Heart left ventricle (tissue), 13 donors: Measurements from ENCODE around the gene ELFN2.

Experiments
- POLR2A ChIP-seq, 2 donors: fragments of 450-650 bp; IDR thresholded peaks; one replicate each; pipeline ENCODE4 v1.6.1; 2017; ENCODE audit warnings: antibody characterized with exemption in 2 of 2, mild to moderate bottlenecking in 2 of 2, moderate library complexity in 2 of 2
- TF ChIP-seq, protein P1 (sequence below), 12 donors: fragments of 200-600 bp; sonication (generic) in 4 of 12; IDR thresholded peaks; one replicate each; pipeline versions ENCODE4 v1.5.0 to v1.8.0; 2018 to 2022; ENCODE audit warnings: antibody characterized with exemption in 12 of 12, mild to moderate bottlenecking in 5 of 12
- donor health status: ischemic (EF 13 %, LVEDD 7.1; RV severe dilation, severe dysfunction).
- donor health status: DM: no; HTN: yes; CAD: no.
- donor health status: DM: no; HTN: no; CAD: no.
- donor health status: ischemic (EF 25% LVEDD 6.9; RV normal size, moderate dysfunction).
- donor health status: ischemic (EF 25% LVEDD 5.7; RV mildly dilated, moderate dysfunction).
- donor health status: ischemic (EF 35%, LVEDD 5.7; RV mildly dilated, moderate dysfunction).
- donor health status: nonischemic (EF 11% LVEDD 7.7; RV severe dilation, severe dysfunction).
- donor health status: DM: yes; HTN: yes; CAD: no.
- donor health status: PGD.
- donor health status: ischemic (EF 29% LVEDD 5.4; RV normal size, mild dysfunction).
- donor health status: nonischemic (EF 23%, LVEDD 6.1; RV moderate dilation, normal function).

DNA sequence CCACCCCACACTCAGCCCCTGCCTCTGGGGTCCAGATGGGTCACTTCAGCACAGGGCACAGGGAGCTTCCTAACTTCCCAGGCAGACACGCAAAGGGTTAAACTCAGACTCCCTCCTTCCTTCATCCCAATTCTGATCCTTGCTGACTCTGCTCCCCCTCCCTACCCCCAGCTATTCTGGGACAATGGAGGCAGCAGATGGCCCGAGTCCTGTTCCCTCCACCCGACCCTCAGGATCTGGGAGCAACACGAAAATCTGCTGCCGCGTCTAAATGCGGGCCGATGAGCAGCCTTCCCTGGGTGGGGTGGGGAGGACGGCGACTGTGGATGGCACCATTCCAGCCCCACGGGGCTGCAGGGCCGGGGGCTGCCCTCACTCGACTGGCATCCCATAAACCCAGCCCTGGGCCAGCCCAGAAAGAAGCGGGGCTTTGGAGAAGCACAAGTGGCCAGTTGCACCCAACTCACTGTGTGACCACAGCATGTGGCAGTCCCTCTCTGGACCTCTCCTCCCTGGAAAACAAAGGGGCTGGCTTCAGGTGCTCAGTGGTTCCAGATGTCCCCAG is 40.2 kb upstream of the ELFN2 start:
- TF ChIP-seq POLR2A (IDR thresholded peaks at IDR 0.05) = no peak
- TF ChIP-seq, protein P1, sequence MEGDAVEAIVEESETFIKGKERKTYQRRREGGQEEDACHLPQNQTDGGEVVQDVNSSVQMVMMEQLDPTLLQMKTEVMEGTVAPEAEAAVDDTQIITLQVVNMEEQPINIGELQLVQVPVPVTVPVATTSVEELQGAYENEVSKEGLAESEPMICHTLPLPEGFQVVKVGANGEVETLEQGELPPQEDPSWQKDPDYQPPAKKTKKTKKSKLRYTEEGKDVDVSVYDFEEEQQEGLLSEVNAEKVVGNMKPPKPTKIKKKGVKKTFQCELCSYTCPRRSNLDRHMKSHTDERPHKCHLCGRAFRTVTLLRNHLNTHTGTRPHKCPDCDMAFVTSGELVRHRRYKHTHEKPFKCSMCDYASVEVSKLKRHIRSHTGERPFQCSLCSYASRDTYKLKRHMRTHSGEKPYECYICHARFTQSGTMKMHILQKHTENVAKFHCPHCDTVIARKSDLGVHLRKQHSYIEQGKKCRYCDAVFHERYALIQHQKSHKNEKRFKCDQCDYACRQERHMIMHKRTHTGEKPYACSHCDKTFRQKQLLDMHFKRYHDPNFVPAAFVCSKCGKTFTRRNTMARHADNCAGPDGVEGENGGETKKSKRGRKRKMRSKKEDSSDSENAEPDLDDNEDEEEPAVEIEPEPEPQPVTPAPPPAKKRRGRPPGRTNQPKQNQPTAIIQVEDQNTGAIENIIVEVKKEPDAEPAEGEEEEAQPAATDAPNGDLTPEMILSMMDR (IDR thresholded peaks at IDR 0.05) = no peak
